HG03095 (cell line): ENCODE data around the gene PAPPA2.
"Not testable (repeated sequence)": the region's sequence is repeated elsewhere in the genome, so short reads cannot be mapped to it uniquely, and the experiment has no call there.

Experiments
- ATAC-seq: cut with Tn5 transposase; IDR thresholded peaks from one replicate; pipeline ENCODE4 v1.9.1; 2021; ENCODE audit warnings: moderate library complexity; ENCODE audit not compliant: unreplicated experiment

PAPPA2 gene

GRCh38 chr1:176462674-176463378 lies at the start of gene PAPPA2:
Gene PAPPA2 (plus strand): TSS chr1:176463175. CDS start chr1:176556323, 93,148 bp downstream.
- ATAC-seq = no peak

- ATAC-seq = no peak
These were observed 46.2 kb upstream of the PAPPA2 start for GRCh38 chr1:176416777-176417176.

- ATAC-seq = not testable (repeated sequence)
These were observed 43.4 kb upstream of the PAPPA2 start for GRCh38 chr1:176419608-176420007.

- ATAC-seq = no peak
These were observed 28.7 kb upstream of the PAPPA2 start for GRCh38 chr1:176434234-176434633.

- no peak for ATAC-seq
These were observed 26.7 kb upstream of the PAPPA2 start for GRCh38 chr1:176436251-176436650.

- ATAC-seq = no peak
These were observed 22.8 kb upstream of the PAPPA2 start for GRCh38 chr1:176440176-176440575.

- ATAC-seq = no peak
These were observed 18.7 kb upstream of the PAPPA2 start for GRCh38 chr1:176444286-176444685.

GRCh38 chr1:176445402-176445801 lies 17.6 kb upstream of the PAPPA2 start:
- ATAC-seq = no peak

- ATAC-seq = no peak
These were observed 14.6 kb upstream of the PAPPA2 start for GRCh38 chr1:176448340-176448739.

GRCh38 chr1:176450526-176450925 lies 12.4 kb upstream of the PAPPA2 start:
- ATAC-seq = no peak

GRCh38 chr1:176451741-176452140 lies 11.2 kb upstream of the PAPPA2 start:
- ATAC-seq = not testable (repeated sequence)

- no peak for ATAC-seq
These were observed 6.2 kb upstream of the PAPPA2 start for GRCh38 chr1:176456795-176457194.

GRCh38 chr1:176460544-176461336 lies 2.2 kb upstream of the PAPPA2 start:
- ATAC-seq = no peak

- no peak for ATAC-seq
These were observed 1.4 kb upstream of the PAPPA2 start for GRCh38 chr1:176461576-176461975.

- ATAC-seq = no peak
These were observed 3.5 kb downstream of the PAPPA2 start for GRCh38 chr1:176466514-176466913.

GRCh38 chr1:176469450-176470010 lies 6.6 kb downstream of the PAPPA2 start:
- no peak for ATAC-seq

GRCh38 chr1:176471338-176472121 lies 8.6 kb downstream of the PAPPA2 start:
- no peak for ATAC-seq

GRCh38 chr1:176479971-176480370 lies 17.0 kb downstream of the PAPPA2 start:
- ATAC-seq = no peak

GRCh38 chr1:176480750-176481149 lies 17.8 kb downstream of the PAPPA2 start:
- ATAC-seq = no peak

GRCh38 chr1:176485083-176485482 lies 22.1 kb downstream of the PAPPA2 start:
- ATAC-seq = no peak

- ATAC-seq = no peak
These were observed 31.5 kb downstream of the PAPPA2 start for GRCh38 chr1:176494436-176494835.
